ENCODE results near the gene ZBED1. TPM values are rescaled to one million over a fixed set of nuclear protein-coding genes. Genes with fewer than 3 reads are reported as not detected.

ZBED1 gene
- 32.2 and 53.7 TPM in 2 replicates for total RNA-seq

DNA sequence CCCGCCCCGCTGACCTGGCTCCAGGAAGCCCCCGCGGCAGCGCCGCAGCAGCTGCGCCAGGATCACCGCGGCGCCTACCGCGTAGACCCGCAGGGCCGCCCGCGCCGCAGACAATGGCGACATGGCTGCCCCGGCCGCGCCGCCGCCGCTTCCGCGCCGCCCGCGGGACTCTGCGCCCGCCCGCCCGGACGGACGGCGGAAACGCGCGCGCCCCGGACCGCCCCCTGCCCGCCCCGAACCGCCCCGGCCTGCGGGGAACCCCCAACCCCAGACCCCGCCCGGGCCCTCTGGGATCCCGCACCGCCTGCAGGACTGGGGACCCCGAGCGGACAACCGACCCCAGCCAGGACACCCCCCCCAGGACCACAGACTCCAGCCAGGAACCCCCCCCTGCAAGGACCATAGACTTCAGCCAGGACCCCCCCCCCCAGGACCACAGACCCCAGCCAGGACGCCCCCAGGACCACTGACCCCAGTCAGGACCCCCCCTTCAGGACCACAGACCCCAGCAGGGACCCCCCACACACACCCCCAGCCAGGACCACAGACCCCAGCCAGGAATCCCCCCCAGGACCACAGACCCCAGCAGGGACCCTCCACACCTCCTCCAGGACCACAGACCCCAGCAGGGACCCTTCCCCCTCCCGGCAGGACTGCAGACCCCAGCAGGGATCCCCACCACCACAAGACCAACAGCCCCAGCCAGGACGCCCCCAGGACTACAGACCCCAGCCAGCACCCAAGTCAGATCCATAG, at the start of gene ZBED1, which contains the start of gene DHRSX:
Gene ZBED1 (minus strand): TSS at position 174 of the 756 bp plus-strand sequence. CDS start 10,257 bp downstream, outside the sequence.
Gene DHRSX (minus strand): TSS at position 174 of the 756 bp plus-strand sequence. CDS start 51 bp downstream, at position 123.

Other genes starting within 250 kb of the ZBED1 start
- gene DHRSX, start within 50 bp of the ZBED1 start, total RNA-seq = 27.6 and 46.6 TPM in 2 replicates
- 218 and 564 TPM in 2 replicates for gene CD99, start 190.3 kb upstream of the ZBED1 start, total RNA-seq